Tibial artery (tissue), 4 donors: ENCODE data around the gene CYB5A.

Experiments
- DNase-seq, 2 donors: peaks; one replicate each; pipeline ENCODE4 v3.0.0-alpha.2; 2019
- H3K27ac ChIP-seq, 2 donors: fragments of 200-600 bp; sonication (generic) in 1 of 2; 1 replicate in 1 of 2; 2 replicates in 1 of 2; pipeline ENCODE4 v1.5.1; 2018 to 2019; ENCODE audit warnings: mild to moderate bottlenecking in 1 of 2
- H3K27me3 ChIP-seq, 2 donors: fragments of 200-600 bp; sonication (generic) in 1 of 2; one replicate each; pipeline versions ENCODE4 v1.5.1 to v1.6.0; 2016 to 2019
- H3K36me3 ChIP-seq, 3 donors: fragments of 200-600 bp; sonication (generic) in 2 of 3; one replicate each; pipeline ENCODE4 v1.5.1; 2016 to 2019; ENCODE audit warnings: mild to moderate bottlenecking in 2 of 3
- H3K4me1 ChIP-seq, 4 donors: fragments of 200-600 bp; sonication (generic) in 2 of 4; 1 replicate in 3 of 4; 2 replicates in 1 of 4; pipeline ENCODE4 v1.5.1; 2016 to 2019
- H3K4me3 ChIP-seq, 2 donors: fragments of 200-600 bp; sonication (generic) in 1 of 2; 1 replicate in 1 of 2; 2 replicates in 1 of 2; pipeline ENCODE4 v1.5.1; 2018 to 2019; ENCODE audit warnings: mild to moderate bottlenecking in 2 of 2
- H3K9me3 ChIP-seq, 3 donors: fragments of 200-600 bp; sonication (generic) in 1 of 3; one replicate each; pipeline ENCODE4 v1.5.1; 2016 to 2019
- CTCF ChIP-seq, 2 experiments: fragments of 200-600 bp in 1 of 2; fragments of 450-650 bp in 1 of 2; IDR thresholded peaks; one replicate each; pipeline ENCODE4 v1.5.1; 2017 to 2019; ENCODE audit warnings: antibody characterized with exemption in 2 of 2, mild to moderate bottlenecking in 1 of 2, moderate library complexity in 1 of 2
- intact Hi-C: fragments of 100-400 bp; cut with DNase I; formaldehyde crosslinking; loops from one replicate; pipeline ENCODE4 v1.15.0; 2023; ENCODE audit warnings: low total_unique reads

The CYB5A gene

GRCh38 chr18:74291771-74292540 is at the start of gene CYB5A:
CYB5A (minus strand) TSS chr18:74291963; CDS start chr18:74291875, 88 bp downstream.
- Histone ChIP-seq H3K9me3 (no peaks in the 10 kb centered on the region), H3K27ac (peak within 1 kb of the TSS; percentile 66 to 79), H3K27me3 (no peaks in the 10 kb centered on the region), H3K36me3 (no peaks in the 10 kb centered on the region), H3K4me3 (peak within 1 kb of the TSS; percentile 74 to 91), H3K4me1 (peaks cover 0 to 34% (median 22%) of the 10 kb centered on the region in 4 donors)
- intact Hi-C loops, result loop anchor here (5.0 kb wide), 3 partner anchors 145 to 305 kb away; partner anchors contain the start of genes CNDP2, FBXO15, TIMM21 and ZNF407
- TF ChIP-seq CTCF (IDR thresholded peaks at IDR 0.05), result peak; percentile 12 to 20
- DNase-seq, result peak; percentile 97 to 99

GRCh38 chr18:74337912-74338309 is 46.1 kb upstream of the CYB5A start:
- DNase-seq, result no peak
- no peak for TF ChIP-seq CTCF (IDR thresholded peaks at IDR 0.05)
- Histone ChIP-seq H3K27me3 (no peaks in the 10 kb centered on the region), H3K9me3 (no peaks in the 10 kb centered on the region), H3K36me3 (no peaks in the 10 kb centered on the region), H3K27ac (no peak overlapping the region), H3K4me3 (no peak overlapping the region), H3K4me1 (peaks cover 0 to 2% (median 0%) of the 10 kb centered on the region in 4 donors)
- intact Hi-C loops, result no loop called here

GRCh38 chr18:74337155-74337911 is 45.6 kb upstream of the CYB5A start:
- Histone ChIP-seq H3K4me3 (no peak overlapping the region), H3K27ac (no peak overlapping the region), H3K36me3 (no peaks in the 10 kb centered on the region), H3K9me3 (no peaks in the 10 kb centered on the region), H3K27me3 (no peaks in the 10 kb centered on the region), H3K4me1 (peaks cover 0 to 7% (median 0%) of the 10 kb centered on the region in 4 donors)
- intact Hi-C loops, result no loop called here
- no peak for DNase-seq
- TF ChIP-seq CTCF (IDR thresholded peaks at IDR 0.05), result no peak

GRCh38 chr18:74336656-74337055 is 44.9 kb upstream of the CYB5A start:
- Histone ChIP-seq H3K27ac (no peak overlapping the region), H3K36me3 (no peaks in the 10 kb centered on the region), H3K9me3 (no peaks in the 10 kb centered on the region), H3K27me3 (no peaks in the 10 kb centered on the region), H3K4me1 (peaks cover 0 to 7% (median 0%) of the 10 kb centered on the region in 4 donors), H3K4me3 (no peak overlapping the region)
- intact Hi-C loops, result no loop called here
- no peak for DNase-seq
- TF ChIP-seq CTCF (IDR thresholded peaks at IDR 0.05), result no peak

GRCh38 chr18:74334242-74334893 is 42.6 kb upstream of the CYB5A start:
- no peaks in the 10 kb centered on the region for H3K36me3 ChIP-seq
- H3K4me1 ChIP-seq, result peaks cover 0 to 7% (median 0%) of the 10 kb centered on the region in 4 donors
- DNase-seq, result no peak
- TF ChIP-seq CTCF (IDR thresholded peaks at IDR 0.05), result no peak
- H3K9me3 ChIP-seq, result no peaks in the 10 kb centered on the region
- H3K4me3 ChIP-seq, result no peak overlapping the region
- intact Hi-C loops, result no loop called here
- H3K27ac ChIP-seq, result no peak overlapping the region
- H3K27me3 ChIP-seq, result no peaks in the 10 kb centered on the region
